ENCODE measurements around the gene ANKRD2. TPM values are rescaled to one million over a fixed set of nuclear protein-coding genes. Genes with fewer than 3 reads are reported as not detected.

Gene ANKRD2
- total RNA-seq: 0.63 and 1.4 TPM in 2 replicates

DNA sequence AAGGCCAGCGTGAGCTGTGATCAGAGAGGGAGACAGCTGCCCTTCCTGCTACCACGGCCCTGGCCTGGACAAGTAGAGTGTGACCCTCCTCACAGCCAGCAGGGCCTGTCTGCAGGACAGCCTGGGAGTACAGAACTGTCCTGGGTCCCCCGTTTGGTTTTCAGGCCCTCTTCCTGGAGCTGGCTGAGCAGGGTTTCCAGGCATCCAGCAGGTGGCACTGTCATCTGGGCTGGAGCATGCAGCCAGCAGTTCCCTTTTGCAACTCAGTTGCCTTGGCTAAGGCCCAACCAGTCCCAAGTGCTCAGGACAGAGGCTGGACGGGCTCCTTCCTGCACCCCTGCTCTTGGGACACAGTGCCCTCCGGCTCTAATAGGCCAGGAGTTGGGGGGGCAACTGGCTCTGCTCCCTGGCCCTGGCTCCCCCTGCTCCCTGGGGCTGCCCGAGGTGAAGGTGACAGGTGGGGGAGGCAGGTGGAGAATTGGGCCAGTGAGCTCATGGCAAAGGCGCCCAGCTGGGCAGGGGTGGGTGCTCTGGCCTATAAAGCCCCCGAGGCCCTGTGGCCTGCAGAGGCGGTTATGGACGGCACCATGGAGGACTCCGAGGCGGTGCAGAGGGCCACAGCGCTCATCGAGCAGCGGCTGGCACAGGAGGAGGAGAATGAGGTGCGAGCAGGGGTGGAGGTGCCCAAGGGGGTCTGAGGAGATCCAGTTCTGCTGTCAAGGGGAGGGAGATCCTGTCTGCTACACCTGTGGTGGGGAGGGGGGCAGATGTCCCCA is at the start of gene ANKRD2:
ANKRD2 (plus strand) TSS at position 566 of the 776 bp plus-strand sequence; CDS start at position 576, 10 bp downstream.

DNA sequence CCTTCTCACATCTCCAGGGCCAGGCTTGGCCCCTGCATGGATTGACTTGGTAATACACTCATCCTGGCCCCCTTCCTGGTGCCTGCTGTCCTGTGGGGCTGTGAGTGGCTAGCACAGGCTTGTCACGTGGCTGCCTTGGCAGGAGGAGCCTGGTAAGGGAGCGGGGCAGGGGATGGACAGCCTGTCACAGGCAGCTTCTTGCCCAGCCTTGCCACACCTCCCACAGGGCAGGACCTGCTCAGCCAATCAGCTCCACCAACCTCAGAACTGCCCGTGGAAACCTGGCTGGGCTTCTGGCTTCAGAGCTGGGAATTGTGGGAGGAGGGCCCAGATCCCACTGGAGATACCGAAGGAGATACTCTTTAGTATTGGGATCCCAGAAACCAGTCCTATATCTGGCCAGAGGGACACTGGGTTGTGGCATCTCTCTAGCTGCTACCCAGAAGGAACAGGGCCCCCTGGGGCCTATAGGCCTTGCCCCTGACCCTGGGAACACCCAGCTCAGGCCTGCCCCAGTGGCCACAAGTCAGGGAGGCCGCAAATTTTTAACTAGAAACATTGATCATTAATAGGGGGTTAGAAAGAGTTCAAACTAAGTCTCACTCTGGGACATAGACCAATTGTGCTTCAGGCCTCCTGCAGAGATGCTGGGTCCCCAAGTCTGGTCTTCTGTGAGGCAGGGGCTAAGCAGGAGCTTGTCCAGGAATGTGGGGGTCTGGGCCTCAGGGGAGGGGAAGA is 11.7 kb downstream of the ANKRD2 start, which contains the start of gene HOGA1:
HOGA1 (plus strand) TSS at position 330 of the 738 bp plus-strand sequence; CDS start at position 645, 315 bp downstream.

GRCh38 chr10:97589479-97589878 is 16.9 kb downstream of the ANKRD2 start, which contains the start of gene C10orf62:
TSS of gene C10orf62 (plus strand) at chr10:97589721. CDS start at chr10:97589898, 177 bp downstream.

DNA sequence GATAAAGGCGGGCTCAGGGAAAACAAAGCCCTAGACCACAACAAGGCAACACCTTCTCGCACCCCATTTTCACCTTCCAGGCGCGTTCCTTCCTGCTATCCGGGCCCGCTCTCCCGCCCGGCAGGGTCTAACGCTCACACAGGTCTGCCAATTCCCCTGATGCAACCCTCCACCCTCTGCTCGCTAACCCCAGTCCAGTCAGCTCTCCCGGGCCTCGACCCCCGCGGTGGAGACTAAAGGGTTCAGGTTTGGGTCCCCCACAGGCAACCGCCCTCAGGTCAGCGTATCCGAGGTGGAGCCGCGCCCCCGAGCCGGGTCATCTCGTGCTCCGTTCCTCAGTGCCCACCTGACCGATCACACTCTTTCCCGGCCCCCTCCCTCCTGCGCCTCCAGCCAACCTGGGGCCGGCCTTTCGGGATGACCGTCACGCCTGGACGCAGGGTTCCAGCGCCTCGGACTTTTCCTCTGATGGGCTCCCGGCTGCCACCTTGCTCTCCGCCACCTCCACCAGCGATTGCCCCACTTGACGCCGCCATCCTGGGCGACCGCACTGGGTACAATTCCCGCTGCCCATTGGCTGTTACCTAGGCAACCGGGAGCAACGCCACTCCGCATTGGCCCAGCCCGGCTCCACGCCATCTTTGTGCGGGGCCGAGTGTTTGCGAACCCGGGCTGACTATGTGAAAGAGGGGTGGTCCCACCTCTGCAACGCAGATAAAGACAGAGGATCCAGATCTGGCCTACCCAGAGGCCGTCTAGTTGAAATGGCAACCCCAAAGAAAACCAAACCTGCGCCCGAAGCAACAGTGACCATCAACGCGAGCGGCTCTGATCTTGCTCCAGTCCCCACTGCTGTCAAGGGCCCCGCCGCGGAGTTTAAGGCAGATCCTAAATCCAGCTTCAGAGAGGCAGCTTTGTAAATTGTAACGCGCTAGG is 60.6 kb downstream of the ANKRD2 start, which contains the start of gene MORN4:
MORN4 (minus strand) TSS at position 552 of the 936 bp plus-strand sequence. CDS start 13,847 bp downstream, outside the sequence.

Other genes with a start within 250 kb of the ANKRD2 start
- gene FRAT2, start 238.1 kb upstream of the ANKRD2 start, total RNA-seq: 12.8 and 13.0 TPM in 2 replicates
- 30.5 and 32.5 TPM in 2 replicates for gene RRP12, start 171.4 kb upstream of the ANKRD2 start, total RNA-seq
- 946 and 1,057 TPM in 2 replicates for gene PGAM1, start 146.6 kb upstream of the ANKRD2 start, total RNA-seq
- 36.1 and 45.8 TPM in 2 replicates for gene EXOSC1, start 126.8 kb upstream of the ANKRD2 start, total RNA-seq
- 51.6 and 52.8 TPM in 2 replicates for gene ZDHHC16, start 126.6 kb upstream of the ANKRD2 start, total RNA-seq
- 99.9 and 126 TPM in 2 replicates for gene MMS19, start 74.4 kb upstream of the ANKRD2 start, total RNA-seq
- 32.2 and 34.4 TPM in 2 replicates for gene UBTD1, start 73.9 kb upstream of the ANKRD2 start, total RNA-seq
- gene HOGA1, start 11.6 kb downstream of the ANKRD2 start, total RNA-seq: 0.49 TPM in 1 of 2 replicates, not detected in the other
- gene C10orf62, start 16.9 kb downstream of the ANKRD2 start, total RNA-seq: not detected in 2 replicates
- gene MORN4, start 60.7 kb downstream of the ANKRD2 start, total RNA-seq: 3.4 and 6.6 TPM in 2 replicates
- 38.0 and 44.8 TPM in 2 replicates for gene PI4K2A, start 67.9 kb downstream of the ANKRD2 start, total RNA-seq
- 65.2 and 75.0 TPM in 2 replicates for gene AVPI1, start 114.5 kb downstream of the ANKRD2 start, total RNA-seq
- 24.3 and 34.1 TPM in 2 replicates for gene MARVELD1, start 141.0 kb downstream of the ANKRD2 start, total RNA-seq
- 8.3 and 17.0 TPM in 2 replicates for gene ZFYVE27, start 164.3 kb downstream of the ANKRD2 start, total RNA-seq
- not detected in 2 replicates for gene SFRP5, start 199.2 kb downstream of the ANKRD2 start, total RNA-seq

All from airway epithelial cell (primary cell).